Hematopoietic multipotent progenitor cell treated with erythropoietin and hydrocortisone succinate and interleukin-3 and kit ligand, for 17 days (in vitro differentiated cells): Measurements from ENCODE around the gene ATP6AP1.
A peak's percentile ranks its signal among the peaks of the same experiment; 100 is the strongest.

Source experiments
- DNase-seq: peaks from one replicate; pipeline ENCODE4 v3.0.0-alpha.2; 2015; ENCODE audit warnings: low spot score

ATP6AP1 gene

GRCh38 chrX:154426916-154427770 is 1.3 kb upstream of the ATP6AP1 start:
- no peak for DNase-seq

GRCh38 chrX:154429711-154430110 is 1.2 kb downstream of the ATP6AP1 start:
- peak; percentile 7 for DNase-seq

- DNase-seq, result no peak
These were observed 2.0 kb downstream of the ATP6AP1 start for GRCh38 chrX:154430479-154430878.

- DNase-seq, result no peak
These were observed 2.4 kb downstream of the ATP6AP1 start for GRCh38 chrX:154430916-154431315.

- no peak for DNase-seq
These were observed 2.9 kb downstream of the ATP6AP1 start for GRCh38 chrX:154431341-154431740.

GRCh38 chrX:154432210-154432609 is 3.7 kb downstream of the ATP6AP1 start:
- DNase-seq, result no peak

- no peak for DNase-seq
These were observed 5.1 kb downstream of the ATP6AP1 start for GRCh38 chrX:154433605-154434004.

- no peak for DNase-seq
These were observed 6.1 kb downstream of the ATP6AP1 start for GRCh38 chrX:154434394-154435168.

- no peak for DNase-seq
These were observed 6.8 kb downstream of the ATP6AP1 start for GRCh38 chrX:154435171-154435733.

GRCh38 chrX:154436374-154436982 is 8.0 kb downstream of the ATP6AP1 start:
- peak; percentile 53 for DNase-seq

- DNase-seq, result peak; percentile 69
These were observed 8.7 kb downstream of the ATP6AP1 start, which contains the start of gene GDI1 for GRCh38 chrX:154436983-154437752. Gene GDI1 (plus strand): TSS chrX:154437154. CDS start chrX:154437255, 101 bp downstream.

- DNase-seq, result no peak
These were observed 9.8 kb downstream of the ATP6AP1 start for GRCh38 chrX:154437971-154438893.

GRCh38 chrX:154439841-154440240 is 11.4 kb downstream of the ATP6AP1 start:
- DNase-seq, result no peak

GRCh38 chrX:154440623-154441357 is 12.3 kb downstream of the ATP6AP1 start:
- DNase-seq, result no peak

- no peak for DNase-seq
These were observed 13.1 kb downstream of the ATP6AP1 start for GRCh38 chrX:154441564-154441963.

- no peak for DNase-seq
These were observed 13.7 kb downstream of the ATP6AP1 start for GRCh38 chrX:154441984-154442707.

- no peak for DNase-seq
These were observed 15.0 kb downstream of the ATP6AP1 start for GRCh38 chrX:154443479-154443910.

- peak; percentile 84 for DNase-seq
These were observed 15.7 kb downstream of the ATP6AP1 start, which contains the start of gene FAM50A for GRCh38 chrX:154443992-154444754. Gene FAM50A (plus strand): TSS chrX:154444141. CDS start chrX:154444236, 95 bp downstream.
